HEK293T (cell line): ENCODE results near the gene SARNP.

Source experiments
- ARNT ChIP-seq: fragments of 450-650 bp; IDR thresholded peaks from 2 replicates; pipeline ENCODE4 v1.6.1; 2017; ENCODE audit warnings: mild to moderate bottlenecking
- BHLHE40 ChIP-seq: fragments of 450-650 bp; IDR thresholded peaks from 2 replicates; pipeline ENCODE4 v1.6.1; 2016; ENCODE audit warnings: mild to moderate bottlenecking, moderate library complexity, borderline replicate concordance
- ELF4 ChIP-seq: fragments of 450-650 bp; IDR thresholded peaks from 2 replicates; pipeline ENCODE4 v1.6.1; 2017; ENCODE audit warnings: antibody characterized with exemption
- FOXK2 ChIP-seq: fragments of 450-650 bp; IDR thresholded peaks from 2 replicates; pipeline ENCODE4 v1.6.1; 2016; ENCODE audit warnings: mild to moderate bottlenecking
- HDGF ChIP-seq: fragments of 450-650 bp; IDR thresholded peaks from 2 replicates; pipeline ENCODE4 v1.6.1; 2017; ENCODE audit warnings: antibody characterized with exemption, borderline replicate concordance
- L3MBTL2 ChIP-seq: fragments of 450-650 bp; conservative IDR thresholded peaks from 2 replicates; pipeline ENCODE4 v1.6.1; 2016; ENCODE audit warnings: mild to moderate bottlenecking
- NFRKB ChIP-seq: fragments of 450-650 bp; IDR thresholded peaks from 2 replicates; pipeline ENCODE4 v1.6.1; 2016; ENCODE audit warnings: mild to moderate bottlenecking, moderate library complexity
- SP1 ChIP-seq: fragments of 450-650 bp; IDR thresholded peaks from 2 replicates; pipeline ENCODE4 v1.6.1; 2017
- SUZ12 ChIP-seq: fragments of 450-650 bp; IDR thresholded peaks from 2 replicates; pipeline ENCODE4 v1.6.1; 2016; ENCODE audit warnings: mild to moderate bottlenecking
- TARDBP ChIP-seq: fragments of 450-650 bp; IDR thresholded peaks from 2 replicates; pipeline ENCODE4 v1.6.1; 2016

DNA sequence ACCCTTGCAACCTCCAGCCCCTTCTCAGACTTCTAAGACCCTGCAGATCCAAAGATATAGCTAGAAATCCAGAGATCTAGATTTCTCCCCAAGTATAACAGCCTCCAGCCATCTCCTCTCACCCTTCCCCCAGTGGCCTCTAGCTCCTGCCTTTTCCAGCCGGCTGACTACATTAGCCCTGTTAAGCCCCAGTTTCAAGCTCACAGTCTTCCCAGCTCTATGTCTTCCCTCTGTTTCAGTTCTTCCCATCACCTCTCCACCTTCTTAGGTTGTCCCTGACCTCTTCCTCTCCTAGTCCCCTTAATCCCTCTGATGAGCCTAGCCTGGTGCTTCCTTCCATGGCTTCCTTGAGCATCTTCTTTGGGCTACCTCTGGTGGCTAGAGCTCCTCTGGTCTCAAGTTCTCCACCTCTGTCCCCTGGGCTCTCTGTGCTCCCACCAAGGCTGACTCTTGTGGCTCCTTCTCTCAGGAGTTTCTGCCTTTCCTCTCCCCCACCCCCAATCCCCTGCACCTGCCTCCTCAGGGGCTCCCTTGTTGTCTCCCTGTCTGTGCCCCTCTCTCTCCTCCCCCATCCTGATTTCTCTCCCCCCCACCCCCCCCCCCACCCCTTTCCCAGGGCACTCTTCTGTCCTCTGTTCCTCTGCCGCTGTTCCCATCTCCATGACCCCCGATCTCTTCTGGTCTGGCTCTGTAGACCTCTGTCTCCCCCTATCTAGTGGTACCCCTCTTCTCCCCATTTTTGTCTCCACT lies 75.4 kb downstream of the SARNP start:
- TF ChIP-seq BHLHE40 (no peak), SUZ12 (no peak), ELF4 (no peak), FOXK2 (no peak), ARNT (no peak), HDGF (no peak), L3MBTL2 (no peak), SP1 (no peak), NFRKB (no peak), TARDBP (no peak)
